ENCODE results near the gene INPP5K. TPM values are rescaled to one million over a fixed set of nuclear protein-coding genes. Genes with fewer than 3 reads are reported as not detected.

Gene INPP5K
- total RNA-seq, 1 experiment from 2014 or later = 29.4 TPM

DNA sequence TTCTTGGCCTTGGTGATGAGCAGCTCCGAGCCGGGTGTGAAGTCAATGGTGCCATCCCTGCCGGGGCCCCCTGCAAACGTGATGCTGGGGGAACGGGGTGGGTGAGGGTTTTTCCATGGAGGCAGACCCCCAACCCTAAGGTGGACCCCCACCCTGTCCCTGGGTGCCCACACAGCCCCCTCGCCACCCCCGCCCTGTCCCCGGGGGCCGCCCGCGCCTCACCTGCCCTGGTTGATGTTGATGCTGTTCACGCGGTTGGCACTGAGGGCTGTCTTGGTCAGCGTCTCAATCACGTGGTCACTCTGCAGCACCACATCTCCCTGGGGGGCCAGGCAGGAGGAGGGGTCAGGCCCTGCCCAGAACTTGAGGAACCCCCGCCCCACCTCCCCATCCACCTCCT is 49.2 kb downstream of the INPP5K start:
- Histone ChIP-seq H2BK120ac (ENCODE audit: low read depth, low read length, poor library complexity, severe bottlenecking) (no peak overlapping the region), H3T11ph (ENCODE audit: low read length) (no peak overlapping the region), H2BK5ac (ENCODE audit: insufficient read length, low read length) (no peak overlapping the region), H3K79me1 (ENCODE audit: insufficient read depth, low read depth, low read length, poor library complexity, severe bottlenecking) (no peaks in the 10 kb centered on the region), H4K8ac (replicated peaks; ENCODE audit: insufficient read length, low read depth, low read length) (no peak overlapping the region), H3K4me1 (ENCODE audit: insufficient read depth, low read length) (no peaks in the 10 kb centered on the region; the same call in 1 of the 2 replicates), H4K91ac (ENCODE audit: insufficient read length, low read depth, low read length) (no peak overlapping the region), H2BK12ac (ENCODE audit: insufficient read length, low read depth, low read length) (no peak overlapping the region), H2AFZ (ENCODE audit: low read length) (no peak overlapping the region), H3K14ac (ENCODE audit: insufficient read depth, low read length) (no peak overlapping the region), H2AK5ac (ENCODE audit: insufficient read length, low read length) (no peak overlapping the region), H3K9me3 (ENCODE audit: control insufficient read depth, low read depth, low read length) (no peaks in the 10 kb centered on the region), H3K9ac (ENCODE audit: extremely low read depth, insufficient read length, low read length) (no peak overlapping the region), H3K23me2 (ENCODE audit: insufficient read length, low read depth, low read length, poor library complexity, severe bottlenecking) (no peaks in the 10 kb centered on the region), H2BK15ac (ENCODE audit: low read depth, low read length) (no peak overlapping the region), H3K23ac (ENCODE audit: insufficient read length, low read depth, low read length) (no peak overlapping the region), H4K5ac (ENCODE audit: insufficient read length, low read depth, low read length) (no peak overlapping the region), H3K4me2 (ENCODE audit: insufficient read depth, insufficient read length, low read length) (no peak overlapping the region), H3K79me2 (ENCODE audit: insufficient read depth, low read length) (no peaks in the 10 kb centered on the region), H4K20me1 (ENCODE audit: control insufficient read depth, insufficient read depth, insufficient read length) (no peaks in the 10 kb centered on the region), H3K4ac (ENCODE audit: low read depth, low read length) (no peak overlapping the region), H3K27me3 (ENCODE audit: insufficient read depth, low read length) (no peaks in the 10 kb centered on the region), H3K56ac (ENCODE audit: insufficient read length, low read depth, low read length) (no peak overlapping the region), H3K18ac (ENCODE audit: insufficient read length, low read depth, low read length) (no peak overlapping the region), H3K27ac (ENCODE audit: insufficient read length, low read depth, low read length) (no peak overlapping the region), H2BK20ac (ENCODE audit: low read depth, low read length, poor library complexity, severe bottlenecking) (no peak overlapping the region)
- TF ChIP-seq, protein P1, sequence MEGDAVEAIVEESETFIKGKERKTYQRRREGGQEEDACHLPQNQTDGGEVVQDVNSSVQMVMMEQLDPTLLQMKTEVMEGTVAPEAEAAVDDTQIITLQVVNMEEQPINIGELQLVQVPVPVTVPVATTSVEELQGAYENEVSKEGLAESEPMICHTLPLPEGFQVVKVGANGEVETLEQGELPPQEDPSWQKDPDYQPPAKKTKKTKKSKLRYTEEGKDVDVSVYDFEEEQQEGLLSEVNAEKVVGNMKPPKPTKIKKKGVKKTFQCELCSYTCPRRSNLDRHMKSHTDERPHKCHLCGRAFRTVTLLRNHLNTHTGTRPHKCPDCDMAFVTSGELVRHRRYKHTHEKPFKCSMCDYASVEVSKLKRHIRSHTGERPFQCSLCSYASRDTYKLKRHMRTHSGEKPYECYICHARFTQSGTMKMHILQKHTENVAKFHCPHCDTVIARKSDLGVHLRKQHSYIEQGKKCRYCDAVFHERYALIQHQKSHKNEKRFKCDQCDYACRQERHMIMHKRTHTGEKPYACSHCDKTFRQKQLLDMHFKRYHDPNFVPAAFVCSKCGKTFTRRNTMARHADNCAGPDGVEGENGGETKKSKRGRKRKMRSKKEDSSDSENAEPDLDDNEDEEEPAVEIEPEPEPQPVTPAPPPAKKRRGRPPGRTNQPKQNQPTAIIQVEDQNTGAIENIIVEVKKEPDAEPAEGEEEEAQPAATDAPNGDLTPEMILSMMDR (conservative IDR thresholded peaks at IDR 0.05) = no peak
- no peaks in the 10 kb centered on the region for H3K27me3 Mint-ChIP-seq (ENCODE audit: low read depth)
- H3K4me1 Mint-ChIP-seq = peaks cover 0 to 21% of the 10 kb centered on the region in 2 experiments; a peak in 2 of 4 replicates
- no peaks in the 10 kb centered on the region for H3K9me3 Mint-ChIP-seq
- DNase-seq = no peak
- no peak overlapping the region for H3K27ac Mint-ChIP-seq
- H3K36me3 Mint-ChIP-seq (ENCODE audit: insufficient read depth in 1 of 3, low read depth in 3 of 3) = peaks cover 11 to 71% (median 27%) of the 10 kb centered on the region in 3 experiments; a peak in 6 of 7 replicates
- no CpG with 5 or more reads among the region's 16 CpGs for WGBS (ENCODE audit: extremely low coverage, insufficient read length, low lambda C conversion rate)
- H3K4me3 Mint-ChIP-seq = no peak overlapping the region

Measured in H9 (cell line).